ENCODE measurements around the gene ARHGEF7.
"Not testable (repeated sequence)": the region's sequence is repeated elsewhere in the genome, so short reads cannot be mapped to it uniquely, and the experiment has no call there.

Gene ARHGEF7

DNA sequence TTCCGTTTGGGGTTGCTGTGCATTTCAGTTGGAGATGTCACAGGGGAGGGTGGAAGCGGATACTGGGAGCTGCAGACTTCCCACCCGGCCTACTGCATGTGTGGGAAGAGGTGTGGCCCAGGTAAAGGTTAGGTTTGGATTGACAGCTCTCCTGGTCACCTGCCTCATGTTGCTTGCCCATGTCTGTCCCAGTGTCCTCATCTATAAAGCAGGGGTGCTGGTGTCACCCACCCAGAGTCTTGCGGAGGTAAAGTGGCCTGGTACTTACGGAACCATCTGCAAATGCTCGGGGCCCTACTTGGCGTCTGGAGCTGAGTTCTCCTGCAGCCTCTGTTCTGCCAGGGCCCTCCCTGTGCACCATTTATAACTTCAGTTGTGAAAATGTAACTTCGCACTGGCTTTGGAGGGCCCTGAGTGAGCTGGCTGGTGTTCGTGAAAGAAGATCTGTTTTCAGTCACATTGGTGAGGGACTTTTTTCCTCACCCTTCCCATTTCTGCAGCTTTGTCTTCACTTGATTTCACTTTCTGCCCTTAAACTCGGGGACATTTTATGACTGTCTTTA lies 140.2 kb downstream of the ARHGEF7 start:
- peaks cover 43% of the 10 kb centered on the region for H3K36me3 ChIP-seq (ENCODE audit: control insufficient read depth, insufficient read depth, low read length)
- H3K4me3 ChIP-seq (replicated peaks; ENCODE audit: low read depth, low read length): no peak overlapping the region
- TF ChIP-seq, protein P1, sequence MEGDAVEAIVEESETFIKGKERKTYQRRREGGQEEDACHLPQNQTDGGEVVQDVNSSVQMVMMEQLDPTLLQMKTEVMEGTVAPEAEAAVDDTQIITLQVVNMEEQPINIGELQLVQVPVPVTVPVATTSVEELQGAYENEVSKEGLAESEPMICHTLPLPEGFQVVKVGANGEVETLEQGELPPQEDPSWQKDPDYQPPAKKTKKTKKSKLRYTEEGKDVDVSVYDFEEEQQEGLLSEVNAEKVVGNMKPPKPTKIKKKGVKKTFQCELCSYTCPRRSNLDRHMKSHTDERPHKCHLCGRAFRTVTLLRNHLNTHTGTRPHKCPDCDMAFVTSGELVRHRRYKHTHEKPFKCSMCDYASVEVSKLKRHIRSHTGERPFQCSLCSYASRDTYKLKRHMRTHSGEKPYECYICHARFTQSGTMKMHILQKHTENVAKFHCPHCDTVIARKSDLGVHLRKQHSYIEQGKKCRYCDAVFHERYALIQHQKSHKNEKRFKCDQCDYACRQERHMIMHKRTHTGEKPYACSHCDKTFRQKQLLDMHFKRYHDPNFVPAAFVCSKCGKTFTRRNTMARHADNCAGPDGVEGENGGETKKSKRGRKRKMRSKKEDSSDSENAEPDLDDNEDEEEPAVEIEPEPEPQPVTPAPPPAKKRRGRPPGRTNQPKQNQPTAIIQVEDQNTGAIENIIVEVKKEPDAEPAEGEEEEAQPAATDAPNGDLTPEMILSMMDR (IDR thresholded peaks at IDR 0.05; ENCODE audit: insufficient read depth, low read length, poor library complexity, severe bottlenecking): no peak
- no peak for DNase-seq (ENCODE audit: extremely low read depth, insufficient read length)
- H3K27me3 ChIP-seq (replicated peaks; ENCODE audit: control insufficient read depth, insufficient read depth, low read length): no peaks in the 10 kb centered on the region

DNA sequence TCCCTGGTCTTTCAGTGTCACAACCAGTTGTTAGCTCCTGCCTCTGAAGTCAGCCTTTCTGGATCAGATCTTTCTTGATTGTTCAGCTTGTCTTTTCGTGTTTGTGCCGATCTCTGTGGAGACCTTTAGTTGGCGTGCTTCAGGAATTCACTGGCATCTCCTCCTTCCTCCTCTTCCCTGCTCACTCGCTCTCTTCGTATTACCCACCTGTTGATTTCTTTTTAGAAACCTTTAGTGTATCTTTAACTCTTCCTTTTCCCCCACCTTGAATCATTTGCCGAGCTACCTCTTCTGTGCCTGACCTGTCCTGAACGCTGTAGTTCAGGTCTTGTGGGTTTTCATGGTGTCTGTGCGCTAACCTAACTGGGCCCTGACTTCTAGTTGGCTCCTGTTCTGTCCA lies 141.3 kb downstream of the ARHGEF7 start:
- TF ChIP-seq, protein P1 (IDR thresholded peaks at IDR 0.05; ENCODE audit: insufficient read depth, low read length, poor library complexity, severe bottlenecking): no peak
- Histone ChIP-seq H3K36me3 (ENCODE audit: control insufficient read depth, insufficient read depth, low read length) (peaks cover 37% of the 10 kb centered on the region), H3K27me3 (replicated peaks; ENCODE audit: control insufficient read depth, insufficient read depth, low read length) (no peaks in the 10 kb centered on the region), H3K4me3 (replicated peaks; ENCODE audit: low read depth, low read length) (no peak overlapping the region)
- DNase-seq (ENCODE audit: extremely low read depth, insufficient read length): no peak

DNA sequence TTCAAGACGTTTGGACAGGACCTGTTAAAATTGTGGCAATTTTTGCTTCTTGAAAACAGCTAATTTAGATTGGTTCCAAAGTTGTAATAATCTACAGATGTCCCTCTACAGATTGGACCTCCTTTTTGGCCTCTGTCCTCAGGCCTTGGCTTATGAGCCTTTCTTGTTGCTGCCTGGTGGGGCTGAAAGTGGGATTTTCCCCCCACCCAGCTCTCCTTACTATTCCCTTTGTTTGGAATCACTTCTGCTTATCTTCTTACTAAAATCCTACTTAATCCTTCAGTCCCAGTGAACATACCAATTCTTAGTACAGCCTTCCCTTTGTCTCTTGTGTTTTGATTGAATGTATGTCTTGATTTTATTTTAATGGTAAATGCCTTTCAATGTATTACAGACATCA lies 141.8 kb downstream of the ARHGEF7 start:
- TF ChIP-seq, protein P1 (IDR thresholded peaks at IDR 0.05; ENCODE audit: insufficient read depth, low read length, poor library complexity, severe bottlenecking): no peak
- no peak for DNase-seq (ENCODE audit: extremely low read depth, insufficient read length)
- Histone ChIP-seq H3K27me3 (replicated peaks; ENCODE audit: control insufficient read depth, insufficient read depth, low read length) (no peaks in the 10 kb centered on the region), H3K4me3 (replicated peaks; ENCODE audit: low read depth, low read length) (no peak overlapping the region), H3K36me3 (ENCODE audit: control insufficient read depth, insufficient read depth, low read length) (peaks cover 35% of the 10 kb centered on the region)

DNA sequence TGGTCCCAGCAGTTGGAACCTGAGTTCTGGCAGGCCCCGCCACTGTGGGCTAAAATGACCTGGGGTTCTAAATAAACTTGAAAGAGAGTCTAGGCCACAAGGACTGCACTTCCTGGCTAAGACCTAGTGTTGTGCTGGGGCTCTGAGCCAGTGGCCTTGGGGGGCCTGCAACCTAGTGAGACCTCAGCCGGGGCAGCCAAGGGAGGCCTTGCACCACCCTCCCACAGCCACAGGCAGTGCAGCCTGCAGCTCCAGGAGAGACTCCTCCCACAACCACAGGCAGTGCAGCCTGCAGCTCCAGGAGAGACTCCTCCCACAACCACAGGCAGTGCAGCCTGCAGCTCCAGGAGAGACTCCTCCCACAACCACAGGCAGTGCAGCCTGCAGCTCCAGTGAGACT lies 142.8 kb downstream of the ARHGEF7 start:
- DNase-seq (ENCODE audit: extremely low read depth, insufficient read length); H3K4me3 ChIP-seq (replicated peaks; ENCODE audit: low read depth, low read length); H3K27me3 ChIP-seq (replicated peaks; ENCODE audit: control insufficient read depth, insufficient read depth, low read length): not testable (repeated sequence)
- peaks cover 36% of the 10 kb centered on the region for H3K36me3 ChIP-seq (ENCODE audit: control insufficient read depth, insufficient read depth, low read length)

DNA sequence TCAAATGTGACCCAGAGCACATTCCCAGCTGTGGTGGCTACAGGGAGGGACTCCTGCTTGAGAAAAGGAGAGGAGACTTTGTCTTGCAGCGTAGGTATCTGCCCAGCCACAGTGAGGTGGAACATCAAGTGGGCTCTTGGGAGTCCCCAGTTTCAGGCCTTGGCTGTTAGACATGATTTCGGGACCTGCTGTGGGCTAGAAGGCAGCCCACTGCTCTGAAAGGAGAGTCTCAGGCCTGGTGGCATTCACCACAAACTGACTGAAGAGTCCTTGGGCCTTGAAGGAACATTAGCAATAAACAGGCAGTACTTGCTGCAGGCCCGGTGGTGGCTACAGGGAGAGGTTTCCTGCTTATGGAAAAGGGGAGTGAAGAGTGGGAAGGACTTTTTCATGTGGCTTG lies 143.5 kb downstream of the ARHGEF7 start:
- H3K36me3 ChIP-seq (ENCODE audit: control insufficient read depth, insufficient read depth, low read length): peaks cover 34% of the 10 kb centered on the region
- TF ChIP-seq, protein P1 (IDR thresholded peaks at IDR 0.05; ENCODE audit: insufficient read depth, low read length, poor library complexity, severe bottlenecking): no peak

DNA sequence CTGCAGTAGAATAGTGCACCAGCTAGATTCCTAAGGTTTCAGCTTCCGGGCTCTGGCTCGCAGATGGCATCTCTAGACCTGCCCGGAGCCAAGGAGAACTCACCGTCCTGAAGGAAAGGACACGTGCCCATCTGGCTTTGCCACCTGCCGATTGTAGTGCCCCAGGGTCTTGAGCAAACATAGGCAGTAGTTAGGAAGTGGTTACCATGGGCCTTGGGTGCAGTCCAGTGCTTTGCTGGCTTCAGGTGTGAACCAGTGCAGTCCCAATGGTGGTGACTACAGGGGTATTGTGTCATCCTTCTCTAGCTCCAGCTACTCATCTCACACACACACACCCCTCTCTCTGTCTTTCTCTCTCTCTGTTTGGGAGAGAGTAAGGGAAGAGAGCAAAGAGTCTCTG lies 143.9 kb downstream of the ARHGEF7 start:
- Histone ChIP-seq H3K4me3 (replicated peaks; ENCODE audit: low read depth, low read length) (no peak overlapping the region), H3K36me3 (ENCODE audit: control insufficient read depth, insufficient read depth, low read length) (peaks cover 31% of the 10 kb centered on the region), H3K27me3 (replicated peaks; ENCODE audit: control insufficient read depth, insufficient read depth, low read length) (no peaks in the 10 kb centered on the region)
- TF ChIP-seq, protein P1 (IDR thresholded peaks at IDR 0.05; ENCODE audit: insufficient read depth, low read length, poor library complexity, severe bottlenecking): no peak
- DNase-seq (ENCODE audit: extremely low read depth, insufficient read length): no peak

More for the DNA sequence above, 143.5 kb downstream of the ARHGEF7 start:
- H3K4me3 ChIP-seq (replicated peaks; ENCODE audit: low read depth, low read length): no peak overlapping the region
- H3K27me3 ChIP-seq (replicated peaks; ENCODE audit: control insufficient read depth, insufficient read depth, low read length): no peaks in the 10 kb centered on the region
- no peak for DNase-seq (ENCODE audit: extremely low read depth, insufficient read length)

All from GM06990 (cell line).